SK-N-MC (cell line): ENCODE measurements around the gene STX12.

Experiments used
- EZH2 ChIP-seq: fragments of 200-600 bp; sonication (generic); IDR thresholded peaks from one replicate; pipeline ENCODE4 v1.6.1; 2017; ENCODE audit warnings: antibody characterized with exemption
- FOXP2 ChIP-seq: optimal IDR thresholded peaks from 2 replicates; pipeline ENCODE3; 2011; ENCODE audit warnings: mild to moderate bottlenecking, moderate library complexity; ENCODE audit not compliant: insufficient read depth; ENCODE audit errors: extremely low read length, control extremely low read depth
- POLR2AphosphoS5 ChIP-seq: IDR thresholded peaks from 2 replicates; pipeline ENCODE4 v1.6.1; 2012; ENCODE audit warnings: mild to moderate bottlenecking, low read depth, low read length, borderline replicate concordance

DNA sequence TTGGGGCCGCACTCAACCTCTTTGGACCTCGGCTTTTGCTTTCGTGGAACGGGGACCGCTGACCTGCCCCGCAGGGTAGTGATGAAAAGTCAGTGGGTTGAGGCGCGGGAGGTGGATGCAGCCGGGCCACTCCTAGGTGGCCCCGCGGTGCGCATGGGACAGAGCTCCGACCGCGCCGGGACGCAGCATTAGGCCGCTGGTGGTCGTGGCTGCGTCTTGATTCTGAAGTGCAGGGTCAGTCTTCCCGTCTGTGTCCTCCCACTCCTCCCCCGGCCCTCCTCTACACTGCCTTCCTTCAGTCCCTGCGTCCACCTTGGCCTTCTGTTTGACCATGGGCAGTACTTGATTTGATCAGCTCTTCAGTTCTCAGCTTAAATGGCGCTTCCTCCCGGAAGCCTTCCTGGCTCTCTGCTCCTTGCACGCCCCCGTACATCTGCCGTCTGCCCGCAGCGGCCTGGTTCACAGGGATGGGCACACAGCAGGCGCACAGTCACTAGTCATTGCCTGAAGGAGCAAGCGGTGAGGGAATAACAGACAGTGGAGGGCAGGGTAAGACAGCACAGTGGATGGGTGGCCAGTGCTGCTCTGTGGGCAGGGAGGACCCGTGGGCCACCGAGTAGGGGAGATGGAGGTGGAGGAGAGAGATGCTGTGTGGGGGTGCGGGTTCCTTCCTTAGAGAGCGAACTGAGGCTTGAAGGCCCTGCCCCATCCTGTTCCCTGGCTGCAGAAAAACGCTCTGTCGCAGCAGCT lies 100.0 kb downstream of the STX12 start:
- no peak for TF ChIP-seq POLR2AphosphoS5
- no peak for TF ChIP-seq EZH2
- TF ChIP-seq FOXP2, result no peak
